Measurements from ENCODE around the gene ADCY5.

Gene ADCY5

DNA sequence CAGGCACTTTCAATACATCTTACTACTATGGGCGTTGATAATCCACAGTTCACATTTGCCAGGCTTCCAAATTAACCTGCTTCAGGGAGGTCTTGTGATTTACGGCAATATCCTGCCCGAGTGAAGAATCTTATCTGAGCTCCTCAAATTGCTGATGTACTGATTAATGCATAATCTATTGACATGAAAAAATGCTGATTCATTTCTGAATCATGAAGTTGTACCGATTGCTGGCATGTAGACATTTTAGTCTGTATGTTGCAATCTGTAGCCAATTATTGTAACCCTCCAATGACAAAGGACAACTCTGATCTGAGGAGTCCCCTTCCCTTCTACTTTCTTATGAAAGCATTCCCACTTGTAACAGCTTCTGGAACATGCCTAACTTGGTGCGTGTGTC lies 150.0 kb downstream of the ADCY5 start:
- no peak overlapping the region for H3K4me3 ChIP-seq (ENCODE audit: low read depth, low read length)
- no peak for DNase-seq (ENCODE audit: low read depth)
- TF ChIP-seq CTCF (IDR thresholded peaks at IDR 0.05; ENCODE audit: low read depth, low read length, missing control alignments): no peak

GRCh38 chr3:123297627-123297899 lies 151.3 kb downstream of the ADCY5 start:
- H3K4me3 ChIP-seq (ENCODE audit: low read depth, low read length): no peak overlapping the region
- no peak for TF ChIP-seq CTCF (IDR thresholded peaks at IDR 0.05; ENCODE audit: low read depth, low read length, missing control alignments)
- DNase-seq (ENCODE audit: low read depth): no peak

GRCh38 chr3:123296836-123297626 lies 151.9 kb downstream of the ADCY5 start:
- no peak overlapping the region for H3K4me3 ChIP-seq (ENCODE audit: low read depth, low read length)
- no peak for DNase-seq (ENCODE audit: low read depth)
- no peak for TF ChIP-seq CTCF (IDR thresholded peaks at IDR 0.05; ENCODE audit: low read depth, low read length, missing control alignments)

DNA sequence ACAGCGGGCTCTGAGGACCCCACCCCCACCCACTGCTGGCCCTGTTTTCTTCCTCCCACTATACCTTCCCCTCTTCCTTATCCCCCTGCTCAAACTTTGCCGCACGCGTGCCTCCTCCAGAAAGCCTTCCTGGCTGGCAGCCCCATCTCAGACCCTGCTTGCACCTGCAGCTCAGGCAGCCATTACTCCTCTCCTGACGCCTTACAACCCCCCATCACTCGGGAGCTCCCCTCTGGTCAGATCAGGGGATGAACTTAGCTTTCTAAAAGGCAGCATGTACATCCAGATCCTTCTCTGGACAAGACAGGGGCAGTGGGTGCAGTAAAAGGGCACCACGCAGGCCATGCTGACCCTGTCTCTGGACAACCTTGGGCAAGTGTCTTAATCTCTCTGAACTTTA lies 152.6 kb downstream of the ADCY5 start:
- DNase-seq (ENCODE audit: low read depth): no peak
- TF ChIP-seq CTCF (IDR thresholded peaks at IDR 0.05; ENCODE audit: low read depth, low read length, missing control alignments): no peak
- H3K4me3 ChIP-seq (ENCODE audit: low read depth, low read length): no peak overlapping the region

GRCh38 chr3:123295901-123296250 lies 153.0 kb downstream of the ADCY5 start:
- DNase-seq (ENCODE audit: low read depth): no peak
- no peak for TF ChIP-seq CTCF (IDR thresholded peaks at IDR 0.05; ENCODE audit: low read depth, low read length, missing control alignments)
- H3K4me3 ChIP-seq (ENCODE audit: low read depth, low read length): no peak overlapping the region

DNA sequence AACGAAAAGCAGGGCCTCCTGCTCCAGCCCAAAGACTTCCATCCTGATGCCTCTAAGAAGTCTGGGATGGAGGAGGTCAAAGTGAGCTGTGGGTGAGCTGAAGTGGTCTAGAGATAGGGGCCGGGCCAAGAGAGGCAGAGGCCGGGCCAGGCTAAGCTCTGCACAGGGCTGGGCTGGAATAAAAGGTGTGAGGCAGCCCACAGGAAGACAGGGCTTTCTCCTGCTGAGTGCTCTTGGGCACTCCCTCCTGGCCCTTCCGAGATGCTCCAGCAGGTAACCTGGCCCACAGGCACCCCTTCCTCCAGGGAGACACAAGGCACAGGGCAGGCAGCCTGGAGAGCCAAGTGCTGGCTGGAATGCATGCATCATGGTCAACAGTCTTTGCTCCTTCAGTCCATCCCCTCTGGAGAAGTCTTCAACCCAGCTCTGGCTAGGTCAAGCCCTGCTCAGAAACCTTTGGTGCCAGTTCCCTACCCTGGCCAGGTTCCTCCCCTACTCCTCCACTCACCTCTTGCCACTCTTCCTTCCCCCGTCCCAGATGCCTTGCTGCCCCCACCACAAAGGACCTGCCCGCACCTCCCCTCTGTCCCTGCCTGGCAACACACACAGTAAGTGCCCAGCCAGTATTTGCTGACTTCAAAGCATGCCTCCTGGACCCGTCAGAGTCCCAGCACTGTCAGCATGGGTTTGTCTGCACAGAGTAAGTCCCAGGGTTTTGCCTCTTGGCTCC lies 153.6 kb downstream of the ADCY5 start:
- DNase-seq (ENCODE audit: low read depth): no peak
- no peak overlapping the region for H3K4me3 ChIP-seq (ENCODE audit: low read depth, low read length)
- no peak for TF ChIP-seq CTCF (IDR thresholded peaks at IDR 0.05; ENCODE audit: low read depth, low read length, missing control alignments)

Data from GM12864 (cell line).